Transverse colon (tissue), 4 donors: Measurements from ENCODE around the gene ABCB11.

Experiments
- POLR2AphosphoS5 ChIP-seq, 3 donors: sonication (generic); formaldehyde crosslinking; IDR thresholded peaks; one replicate each; pipeline ENCODE4 v1.6.1; 2016; ENCODE audit warnings: antibody characterized with exemption in 3 of 3
- TF ChIP-seq, protein P1 (sequence below), 5 experiments: fragments of 200-600 bp in 3 of 5; fragments of 450-650 bp in 2 of 5; sonication (generic) in 3 of 5; IDR thresholded peaks; 1 replicate in 2 of 5; 2 replicates in 3 of 5; pipeline ENCODE4 v1.5.1; 2016 to 2017; ENCODE audit warnings: antibody characterized with exemption in 5 of 5, inconsistent platforms in 3 of 5, mild to moderate bottlenecking in 2 of 5, moderate library complexity in 1 of 5

- TF ChIP-seq, protein P1, sequence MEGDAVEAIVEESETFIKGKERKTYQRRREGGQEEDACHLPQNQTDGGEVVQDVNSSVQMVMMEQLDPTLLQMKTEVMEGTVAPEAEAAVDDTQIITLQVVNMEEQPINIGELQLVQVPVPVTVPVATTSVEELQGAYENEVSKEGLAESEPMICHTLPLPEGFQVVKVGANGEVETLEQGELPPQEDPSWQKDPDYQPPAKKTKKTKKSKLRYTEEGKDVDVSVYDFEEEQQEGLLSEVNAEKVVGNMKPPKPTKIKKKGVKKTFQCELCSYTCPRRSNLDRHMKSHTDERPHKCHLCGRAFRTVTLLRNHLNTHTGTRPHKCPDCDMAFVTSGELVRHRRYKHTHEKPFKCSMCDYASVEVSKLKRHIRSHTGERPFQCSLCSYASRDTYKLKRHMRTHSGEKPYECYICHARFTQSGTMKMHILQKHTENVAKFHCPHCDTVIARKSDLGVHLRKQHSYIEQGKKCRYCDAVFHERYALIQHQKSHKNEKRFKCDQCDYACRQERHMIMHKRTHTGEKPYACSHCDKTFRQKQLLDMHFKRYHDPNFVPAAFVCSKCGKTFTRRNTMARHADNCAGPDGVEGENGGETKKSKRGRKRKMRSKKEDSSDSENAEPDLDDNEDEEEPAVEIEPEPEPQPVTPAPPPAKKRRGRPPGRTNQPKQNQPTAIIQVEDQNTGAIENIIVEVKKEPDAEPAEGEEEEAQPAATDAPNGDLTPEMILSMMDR (IDR thresholded peaks at IDR 0.05): no peak
- no peak for TF ChIP-seq POLR2AphosphoS5 (IDR thresholded peaks at IDR 0.05)
Observed at GRCh38 chr2:169039702-169040101, 8.6 kb upstream of the ABCB11 start.
